ENCODE measurements around the gene UBE2K. TPM values are rescaled to one million over a fixed set of nuclear protein-coding genes. Genes with fewer than 3 reads are reported as not detected.

The UBE2K gene
- total RNA-seq, 1 experiment from 2014 or later: 151 TPM

GRCh38 chr4:39710098-39710896, 12.4 kb downstream of the UBE2K start:
- Mint-ChIP-seq H3K36me3 (ENCODE audit: insufficient read depth in 1 of 3, low read depth in 3 of 3) (peaks cover 3 to 22% (median 20%) of the 10 kb centered on the region in 3 experiments; a peak in 5 of 7 replicates), H3K4me3 (no peak overlapping the region), H3K9me3 (no peaks in the 10 kb centered on the region), H3K4me1 (peaks cover 10 to 13% of the 10 kb centered on the region in 2 experiments), H3K27ac (no peak overlapping the region), H3K27me3 (ENCODE audit: low read depth) (no peaks in the 10 kb centered on the region)
- WGBS (ENCODE audit: extremely low coverage, insufficient read length, low lambda C conversion rate): no CpG with 5 or more reads among the region's 3 CpGs
- H3K79me2 ChIP-seq (ENCODE audit: insufficient read depth, low read length): peaks cover 52% of the 10 kb centered on the region; the same call in 1 of the 2 replicates
- TF ChIP-seq CTCF (conservative IDR thresholded peaks at IDR 0.05): no peak
- no peaks in the 10 kb centered on the region for H3K27me3 ChIP-seq (ENCODE audit: insufficient read depth, low read length)
- no peaks in the 10 kb centered on the region for H3K23me2 ChIP-seq (ENCODE audit: insufficient read length, low read depth, low read length, poor library complexity, severe bottlenecking)
- H2BK20ac ChIP-seq (ENCODE audit: low read depth, low read length, poor library complexity, severe bottlenecking): no peak overlapping the region
- no peaks in the 10 kb centered on the region for H3K9me3 ChIP-seq (ENCODE audit: control insufficient read depth, low read depth, low read length)
- no peak overlapping the region for H2BK120ac ChIP-seq (ENCODE audit: low read depth, low read length, poor library complexity, severe bottlenecking)
- H2BK15ac ChIP-seq (ENCODE audit: low read depth, low read length): no peak overlapping the region
- H3K79me1 ChIP-seq (ENCODE audit: insufficient read depth, low read depth, low read length, poor library complexity, severe bottlenecking): peaks cover 10% of the 10 kb centered on the region
- no peak overlapping the region for H2AFZ ChIP-seq (ENCODE audit: low read length)
- no peak overlapping the region for H2AK5ac ChIP-seq (ENCODE audit: insufficient read length, low read length)
- no peak overlapping the region for H2BK5ac ChIP-seq (ENCODE audit: insufficient read length, low read length)
- no peaks in the 10 kb centered on the region for H4K20me1 ChIP-seq (ENCODE audit: control insufficient read depth, insufficient read depth, insufficient read length)
- H3K4me2 ChIP-seq (ENCODE audit: insufficient read depth, insufficient read length, low read length): no peak overlapping the region
- H3K4ac ChIP-seq (ENCODE audit: low read depth, low read length): no peak overlapping the region
- H3K27ac ChIP-seq (ENCODE audit: insufficient read length, low read depth, low read length): no peak overlapping the region
- H3K18ac ChIP-seq (ENCODE audit: insufficient read length, low read depth, low read length): no peak overlapping the region
- no peak for DNase-seq
- no peak overlapping the region for H3K56ac ChIP-seq (ENCODE audit: insufficient read length, low read depth, low read length)
- no peak overlapping the region for H4K5ac ChIP-seq (ENCODE audit: insufficient read length, low read depth, low read length)
- no peak overlapping the region for H3T11ph ChIP-seq (ENCODE audit: low read length)
- no peak overlapping the region for H3K9ac ChIP-seq (ENCODE audit: extremely low read depth, insufficient read length, low read length)
- no peak overlapping the region for H4K91ac ChIP-seq (ENCODE audit: insufficient read length, low read depth, low read length)
- no peak overlapping the region for H4K8ac ChIP-seq (replicated peaks; ENCODE audit: insufficient read length, low read depth, low read length)
- no peaks in the 10 kb centered on the region for H3K4me1 ChIP-seq (ENCODE audit: insufficient read depth, low read length)
- H3K23ac ChIP-seq (ENCODE audit: insufficient read length, low read depth, low read length): no peak overlapping the region
- H3K14ac ChIP-seq (ENCODE audit: insufficient read depth, low read length): no peak overlapping the region
- no peak overlapping the region for H2BK12ac ChIP-seq (ENCODE audit: insufficient read length, low read depth, low read length)

All from H9 (cell line).